ENCODE results near the gene PDE11A.
"Not testable (repeated sequence)": the region's sequence is repeated elsewhere in the genome, so short reads cannot be mapped to it uniquely, and the experiment has no call there.

The PDE11A gene

GRCh38 chr2:177842243-177842642, 230.3 kb downstream of the PDE11A start (continued):
- TF ChIP-seq TSHZ2 (CRISPR knock-in tag; IDR thresholded peaks at IDR 0.05) (no peak), TOX (CRISPR knock-in tag; IDR thresholded peaks at IDR 0.05; ENCODE audit: borderline replicate concordance) (no peak), ZNF8 (CRISPR knock-in tag; IDR thresholded peaks at IDR 0.05) (no peak), OSR1 (CRISPR knock-in tag; IDR thresholded peaks at IDR 0.05) (no peak)

GRCh38 chr2:177835418-177836204, 237.0 kb downstream of the PDE11A start:
- not testable (repeated sequence) for ATAC-seq

- ATAC-seq: no peak
Measured at GRCh38 chr2:177832611-177833433, 239.8 kb downstream of the PDE11A start.

GRCh38 chr2:177830881-177831386, 241.6 kb downstream of the PDE11A start:
- no peak for ATAC-seq

More at GRCh38 chr2:177832611-177833433, 239.8 kb downstream of the PDE11A start:
- TF ChIP-seq ESRRG (CRISPR knock-in tag; IDR thresholded peaks at IDR 0.05) (no peak), CREB5 (CRISPR knock-in tag; IDR thresholded peaks at IDR 0.05; ENCODE audit: low read depth) (no peak), BACH2 (CRISPR knock-in tag; IDR thresholded peaks at IDR 0.05; ENCODE audit: borderline replicate concordance) (no peak), SNAI2 (CRISPR knock-in tag; IDR thresholded peaks at IDR 0.05) (no peak), PPARA (CRISPR knock-in tag; IDR thresholded peaks at IDR 0.05; ENCODE audit: borderline replicate concordance) (no peak), POU6F1 (CRISPR knock-in tag; IDR thresholded peaks at IDR 0.05; ENCODE audit: borderline replicate concordance, low read depth) (no peak), TOX (CRISPR knock-in tag; IDR thresholded peaks at IDR 0.05; ENCODE audit: borderline replicate concordance) (no peak), ZNF8 (CRISPR knock-in tag; IDR thresholded peaks at IDR 0.05) (no peak)

GRCh38 chr2:177828557-177828956, 244.0 kb downstream of the PDE11A start:
- no peak for ATAC-seq
- TF ChIP-seq OSR1 (CRISPR knock-in tag; IDR thresholded peaks at IDR 0.05) (no peak), CREB5 (CRISPR knock-in tag; IDR thresholded peaks at IDR 0.05; ENCODE audit: low read depth) (no peak), CSRNP3 (CRISPR knock-in tag; IDR thresholded peaks at IDR 0.05) (no peak), POU6F1 (CRISPR knock-in tag; IDR thresholded peaks at IDR 0.05; ENCODE audit: borderline replicate concordance, low read depth) (no peak), ZFP3 (CRISPR knock-in tag; IDR thresholded peaks at IDR 0.05) (no peak), ZNF70 (CRISPR knock-in tag; IDR thresholded peaks at IDR 0.05) (no peak)

More at GRCh38 chr2:177830881-177831386, 241.6 kb downstream of the PDE11A start:
- no peak for TF ChIP-seq ZFP30 (CRISPR knock-in tag; IDR thresholded peaks at IDR 0.05)
- TF ChIP-seq ISL1 (CRISPR knock-in tag; IDR thresholded peaks at IDR 0.05): no peak
- no peak for TF ChIP-seq TCF4 (CRISPR knock-in tag; IDR thresholded peaks at IDR 0.05; ENCODE audit: borderline replicate concordance)
- TF ChIP-seq RARB (CRISPR knock-in tag; IDR thresholded peaks at IDR 0.05): no peak
- TF ChIP-seq GLIS3 (CRISPR knock-in tag; IDR thresholded peaks at IDR 0.05): no peak
- no peak for TF ChIP-seq SNAI2 (CRISPR knock-in tag; IDR thresholded peaks at IDR 0.05)
- no peak for TF ChIP-seq ESRRG (CRISPR knock-in tag; IDR thresholded peaks at IDR 0.05)
- no peak for TF ChIP-seq TOX (CRISPR knock-in tag; IDR thresholded peaks at IDR 0.05; ENCODE audit: borderline replicate concordance)
- no peak for TF ChIP-seq ZNF8 (CRISPR knock-in tag; IDR thresholded peaks at IDR 0.05)
- no peak for TF ChIP-seq ZNF70 (CRISPR knock-in tag; IDR thresholded peaks at IDR 0.05)
- no peak for TF ChIP-seq CSRNP3 (CRISPR knock-in tag; IDR thresholded peaks at IDR 0.05)
